Activated CD4-positive, CD25-positive, alpha-beta regulatory T cell treated with anti-CD3 and anti-CD28 coated beads, Interleukin-2, amount 50 U/mL, for 24 hours (primary cell): Measurements from ENCODE around the gene AAMDC.
"Not testable (repeated sequence)": the region's sequence is repeated elsewhere in the genome, so short reads cannot be mapped to it uniquely, and the experiment has no call there.

Experiments
- ATAC-seq, 2 donors: fragments of 150-1000 bp; cut with Tn5 transposase; one replicate each; pipeline ENCODE4 v1.10.0; 2021; ENCODE audit warnings: mild to moderate bottlenecking in 1 of 2, moderate library complexity in 1 of 2

Gene AAMDC

GRCh38 chr11:77886401-77886800, 65.5 kb downstream of the AAMDC start:
- ATAC-seq = no peak

DNA sequence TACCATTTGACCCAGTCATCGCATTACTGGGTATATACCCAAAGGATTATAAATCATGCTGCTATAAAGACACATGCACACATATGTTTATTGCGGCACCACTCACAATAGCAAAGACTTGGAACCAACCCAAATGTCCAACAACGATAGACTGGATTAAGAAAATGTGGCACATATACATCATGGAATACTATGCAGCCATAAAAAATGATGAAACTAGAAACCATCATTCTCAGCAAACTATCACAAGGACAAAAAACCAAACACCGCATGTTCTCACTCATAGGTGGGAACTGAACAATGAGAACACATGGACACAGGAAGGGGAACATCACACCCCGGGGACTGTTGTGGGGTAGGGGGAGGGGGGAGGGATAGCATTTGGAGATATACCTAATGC, 68.1 kb downstream of the AAMDC start:
- ATAC-seq = not testable (repeated sequence)

GRCh38 chr11:77890100-77890614, 69.2 kb downstream of the AAMDC start:
- not testable (repeated sequence) for ATAC-seq

GRCh38 chr11:77890619-77891056, 69.7 kb downstream of the AAMDC start:
- not testable (repeated sequence) for ATAC-seq

GRCh38 chr11:77891256-77891655, 70.3 kb downstream of the AAMDC start:
- ATAC-seq = not testable (repeated sequence)

DNA sequence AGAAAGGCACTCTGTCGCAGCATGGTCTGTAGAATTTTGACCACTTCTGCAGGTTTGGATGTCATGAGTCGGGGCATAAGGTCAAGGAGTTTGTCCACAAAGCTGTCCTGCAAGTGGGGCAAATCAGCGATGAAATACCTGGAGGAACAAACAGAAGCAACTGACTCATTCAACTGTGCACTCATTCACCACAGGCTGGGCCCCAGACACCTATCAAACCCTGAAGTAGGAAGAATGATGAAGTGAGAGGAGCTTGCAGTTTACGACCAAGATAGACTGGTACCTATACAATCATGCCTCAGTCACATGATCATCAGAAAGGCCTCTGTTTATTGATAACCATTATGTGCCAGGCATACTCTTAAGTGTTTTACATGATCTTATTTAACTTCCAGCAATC, 70.8 kb downstream of the AAMDC start:
- not testable (repeated sequence) for ATAC-seq

DNA sequence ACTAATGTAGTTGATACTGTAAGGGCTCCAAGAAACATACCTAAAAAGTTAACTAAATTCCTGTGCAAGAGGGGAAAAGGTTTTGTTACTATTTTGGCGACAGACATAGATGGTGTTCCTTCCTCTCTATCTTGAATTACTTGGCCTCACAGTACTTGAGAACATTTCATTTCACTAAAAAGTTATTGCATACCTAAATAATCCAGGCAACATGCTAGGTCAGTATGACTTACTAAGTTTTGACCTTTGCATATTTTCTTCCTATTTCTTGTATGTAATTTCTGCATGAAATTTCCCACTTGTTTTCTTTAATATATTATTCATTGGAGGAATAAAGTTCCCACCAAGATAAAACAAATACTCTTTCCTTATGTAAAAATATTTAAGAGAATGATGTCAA, 74.0 kb downstream of the AAMDC start:
- ATAC-seq = not testable (repeated sequence)

DNA sequence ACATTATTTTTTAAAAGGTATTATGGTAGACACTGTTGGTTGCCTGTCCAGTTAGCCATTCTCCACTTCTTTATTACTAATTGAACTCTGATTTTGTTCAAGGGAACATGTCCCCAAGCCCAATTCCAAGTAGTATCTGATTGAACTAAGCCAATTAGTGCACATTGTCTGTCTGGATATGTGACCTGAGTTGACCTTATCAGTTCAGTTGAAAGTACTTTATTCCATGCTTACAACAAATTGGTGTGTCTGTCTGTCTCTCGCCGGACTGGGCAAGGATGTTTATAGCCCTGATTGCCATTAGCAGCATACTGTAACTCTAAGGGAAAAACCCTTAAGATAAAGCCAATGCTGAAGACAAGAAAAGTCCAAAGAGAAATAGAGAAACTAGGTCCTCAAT, 87.9 kb downstream of the AAMDC start:
- ATAC-seq = no peak

GRCh38 chr11:77909277-77909676, 88.3 kb downstream of the AAMDC start:
- no peak for ATAC-seq

DNA sequence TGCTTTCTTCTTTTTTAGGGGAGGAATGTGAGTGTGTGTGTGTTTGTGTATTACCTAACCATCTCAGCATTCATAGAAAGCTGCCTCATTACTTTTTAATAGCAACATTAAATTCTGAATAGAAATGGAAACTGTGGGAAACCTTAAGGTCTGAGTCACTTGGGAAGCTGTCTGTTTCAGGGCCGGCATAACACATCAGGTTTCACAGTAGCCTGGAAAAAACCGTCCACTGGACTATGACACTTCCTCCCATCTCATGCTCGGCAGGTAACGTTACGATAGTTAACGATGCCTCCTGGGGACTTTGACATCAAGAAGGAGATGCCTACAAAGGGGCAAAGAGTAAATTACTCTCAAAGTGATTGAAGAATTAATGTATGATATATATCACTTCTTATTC, 89.9 kb downstream of the AAMDC start:
- not testable (repeated sequence) for ATAC-seq

DNA sequence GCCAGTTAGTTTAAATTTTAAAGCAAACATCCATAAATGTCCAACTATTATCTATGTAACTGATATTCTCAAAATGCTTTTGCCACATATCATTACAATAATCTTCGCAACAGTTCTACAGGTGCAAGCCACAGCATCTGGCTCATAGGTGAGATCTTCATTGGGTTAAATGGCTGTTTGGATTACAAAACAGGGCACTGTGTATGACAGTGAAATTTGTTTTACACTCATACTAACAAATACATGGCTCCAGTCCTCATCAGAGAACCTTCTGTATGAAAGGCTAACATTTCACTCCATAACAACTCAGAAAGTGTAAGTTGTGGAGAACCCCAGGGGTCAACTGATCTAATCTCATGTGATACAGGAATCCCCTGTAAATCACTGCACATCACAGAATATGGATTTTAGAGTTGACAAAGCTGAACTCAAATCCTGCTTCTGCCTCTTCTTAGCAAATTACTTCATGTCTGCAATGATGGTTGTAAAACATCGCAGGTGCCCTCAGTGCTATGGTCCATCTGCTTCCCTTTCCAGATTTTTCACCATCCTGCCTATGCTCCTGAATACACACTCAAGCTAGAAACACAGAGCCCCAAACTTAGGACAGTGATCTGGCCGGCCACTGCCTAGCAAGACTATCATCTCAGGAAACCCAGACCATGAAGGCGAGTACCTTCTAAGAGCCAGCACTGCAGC, 92.8 kb downstream of the AAMDC start:
- not testable (repeated sequence) for ATAC-seq

DNA sequence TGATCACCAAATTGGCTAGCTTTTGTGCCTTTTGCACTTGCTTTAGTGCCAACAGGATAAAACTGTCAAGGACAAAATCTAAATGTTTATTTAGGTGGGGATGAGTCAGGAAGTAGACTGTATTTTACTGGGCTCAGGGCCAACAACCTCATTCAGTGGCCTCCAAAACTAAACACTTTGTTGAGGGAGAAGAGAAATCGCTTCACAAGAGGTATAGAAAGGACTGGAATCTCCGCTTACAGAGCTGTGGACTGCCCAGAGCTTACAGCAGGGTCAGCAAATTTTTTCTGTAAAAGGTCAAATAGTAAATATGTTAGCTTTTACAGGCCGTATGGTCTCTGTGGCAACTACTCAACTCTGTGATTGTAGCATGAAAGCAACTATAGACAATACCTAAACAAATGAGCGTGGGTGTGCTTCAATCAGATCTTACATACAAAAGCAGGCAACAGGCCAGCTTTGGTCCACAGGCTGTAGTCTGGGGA, 93.4 kb downstream of the AAMDC start:
- ATAC-seq = not testable (repeated sequence)

DNA sequence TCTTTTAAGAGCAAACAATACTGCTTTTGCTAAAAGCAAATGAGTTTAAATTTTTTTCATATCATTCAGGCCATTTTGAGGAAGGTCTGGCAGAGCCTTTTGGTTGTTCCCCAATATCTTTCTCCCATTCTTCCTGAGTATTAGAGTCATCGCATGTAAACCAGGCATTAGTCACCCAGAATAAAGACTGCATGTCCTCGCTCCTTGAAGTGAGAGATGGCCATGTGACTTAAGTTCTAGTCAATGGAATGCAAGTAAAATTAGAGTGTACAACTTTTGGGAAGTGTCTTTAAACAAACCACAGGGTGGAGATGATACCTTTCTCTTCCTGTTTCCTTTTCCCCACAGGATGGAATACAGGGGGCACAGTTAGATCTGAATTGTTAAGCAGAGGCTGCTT, 96.8 kb downstream of the AAMDC start:
- not testable (repeated sequence) for ATAC-seq
